ENCODE results near the gene GATC.
A peak's percentile ranks its signal among the peaks of the same experiment; 100 is the strongest.

GATC gene

GRCh38 chr12:120445911-120446843 lies at the start of gene GATC, which contains the start of gene TRIAP1:
TSS of gene GATC (plus strand) at chr12:120446444. CDS start at chr12:120446481, 37 bp downstream.
TSS of gene TRIAP1 (minus strand) at chr12:120446384. CDS start at chr12:120446372, 12 bp downstream.
- DNase-seq = peak; percentile 87

GRCh38 chr12:120397824-120398540 lies 48.3 kb upstream of the GATC start:
- DNase-seq = no peak

- DNase-seq = no peak
These were observed 46.7 kb upstream of the GATC start for GRCh38 chr12:120399531-120399930.

GRCh38 chr12:120402217-120402616 lies 44.0 kb upstream of the GATC start:
- DNase-seq = no peak

- no peak for DNase-seq
These were observed 42.4 kb upstream of the GATC start for GRCh38 chr12:120403869-120404268.

GRCh38 chr12:120404271-120404670 lies 42.0 kb upstream of the GATC start:
- DNase-seq = no peak

GRCh38 chr12:120406069-120406468 lies 40.2 kb upstream of the GATC start:
- no peak for DNase-seq

- DNase-seq = no peak
These were observed 39.7 kb upstream of the GATC start for GRCh38 chr12:120406553-120406952.

GRCh38 chr12:120408771-120409170 lies 37.5 kb upstream of the GATC start:
- no peak for DNase-seq

GRCh38 chr12:120412421-120412820 lies 33.8 kb upstream of the GATC start:
- no peak for DNase-seq

- no peak for DNase-seq
These were observed 32.1 kb upstream of the GATC start for GRCh38 chr12:120413901-120414695.

- DNase-seq = no peak
These were observed 29.6 kb upstream of the GATC start for GRCh38 chr12:120416490-120417216.

GRCh38 chr12:120417917-120418580 lies 28.2 kb upstream of the GATC start:
- DNase-seq = no peak

GRCh38 chr12:120421701-120422100 lies 24.5 kb upstream of the GATC start:
- no peak for DNase-seq

GRCh38 chr12:120422892-120423456 lies 23.3 kb upstream of the GATC start:
- DNase-seq = no peak

GRCh38 chr12:120425797-120426196 lies 20.4 kb upstream of the GATC start:
- no peak for DNase-seq

- no peak for DNase-seq
These were observed 17.5 kb upstream of the GATC start for GRCh38 chr12:120428597-120429229.

- DNase-seq = no peak
These were observed 16.9 kb upstream of the GATC start for GRCh38 chr12:120429368-120429767.

GRCh38 chr12:120432772-120433525 lies 13.3 kb upstream of the GATC start:
- no peak for DNase-seq
